Thymus (tissue), 11 donors: ENCODE data around the gene ABCA4. TPM values are rescaled to one million over a fixed set of nuclear protein-coding genes. Genes with fewer than 3 reads are reported as not detected.
"Not testable (repeated sequence)": the region's sequence is repeated elsewhere in the genome, so short reads cannot be mapped to it uniquely, and the experiment has no call there.

Experiments
- DNase-seq, 9 donors: peaks; one replicate each; pipeline ENCODE4 v3.0.0-alpha.2; 2013; ENCODE audit warnings: low spot score in 9 of 9, low read depth in 6 of 9, missing footprints in 1 of 9
- H3K27ac ChIP-seq, 2 donors: one replicate each; pipeline ENCODE4 v1.5.1; 2013; ENCODE audit warnings: control low read depth in 1 of 2, low read depth in 1 of 2, low read length in 1 of 2, mild to moderate bottlenecking in 1 of 2, moderate library complexity in 1 of 2
- H3K27me3 ChIP-seq, 2 donors: one replicate each; pipeline ENCODE4 v1.5.1; 2013; ENCODE audit warnings: low read length in 1 of 2; ENCODE audit not compliant: control insufficient read depth in 2 of 2, insufficient read depth in 1 of 2
- H3K36me3 ChIP-seq, 2 donors: one replicate each; pipeline ENCODE4 v1.5.1; 2013; ENCODE audit warnings: low read length in 1 of 2, mild to moderate bottlenecking in 1 of 2, moderate library complexity in 1 of 2; ENCODE audit not compliant: control insufficient read depth in 2 of 2, insufficient read depth in 2 of 2
- H3K4me1 ChIP-seq, 2 donors: one replicate each; pipeline ENCODE4 v1.5.1; 2013; ENCODE audit warnings: low read length in 2 of 2; ENCODE audit not compliant: control insufficient read depth in 2 of 2, insufficient read depth in 2 of 2
- H3K4me3 ChIP-seq, 2 donors: one replicate each; pipeline ENCODE4 v1.5.1; 2013; ENCODE audit warnings: low read length in 2 of 2, control low read depth in 1 of 2, mild to moderate bottlenecking in 1 of 2
- H3K9me3 ChIP-seq, 2 donors: one replicate each; pipeline ENCODE4 v1.5.1; 2013; ENCODE audit warnings: low read length in 1 of 2, mild to moderate bottlenecking in 1 of 2; ENCODE audit not compliant: control insufficient read depth in 2 of 2, insufficient read depth in 1 of 2
- WGBS: extraction: QIAGEN DNeasy Blood & Tissue Kit; methylation state at CpG from one replicate; pipeline ENCODE4 v1.1.7; 2013; 5-methylcytosine and 5-hydroxymethylcytosine counted together
- polyA plus RNA-seq: library from polyadenylated mRNA; stranded (reverse); fragments of 200-250 nt; gene quantifications from one replicate; pipeline ENCODE4 v1.2.3, GENCODE V29; 2013
- total RNA-seq: library from RNA; stranded (reverse); fragments of 120-200 nt; gene quantifications from one replicate; pipeline ENCODE4 v1.2.4, GENCODE V29; 2013
- donor health status: healthy.

Gene ABCA4
- total and polyA plus RNA-seq, 2 donors, result 0.24 to 2.0 TPM

DNA sequence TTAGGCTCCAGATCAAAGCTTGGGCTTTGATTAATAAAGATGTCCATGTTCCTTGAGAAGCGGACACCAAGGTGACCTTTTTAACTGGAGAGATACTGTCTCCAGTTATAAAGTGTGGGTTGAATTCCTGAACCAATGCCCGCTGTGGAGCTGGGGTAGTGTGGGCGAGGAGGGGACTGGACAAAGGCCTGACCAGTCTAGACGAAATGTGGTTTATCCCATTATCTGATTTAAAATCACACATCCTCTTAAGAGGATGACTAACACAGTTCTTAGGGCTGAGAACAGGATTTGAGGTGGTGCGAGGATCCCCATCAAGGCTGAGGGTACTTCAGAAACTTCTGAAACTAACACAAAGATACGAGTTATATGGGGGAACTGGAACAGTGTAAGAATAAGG, 127.2 kb downstream of the ABCA4 start:
- 92% methylated on average over 6 of the region's 6 CpGs for WGBS
- Histone ChIP-seq H3K4me3 (no peak overlapping the region), H3K27ac (no peak overlapping the region), H3K9me3 (no peaks in the 10 kb centered on the region), H3K4me1 (no peaks in the 10 kb centered on the region), H3K36me3 (no peaks in the 10 kb centered on the region), H3K27me3 (peaks cover 0 to 10% of the 10 kb centered on the region in 2 donors)
- no peak for DNase-seq

DNA sequence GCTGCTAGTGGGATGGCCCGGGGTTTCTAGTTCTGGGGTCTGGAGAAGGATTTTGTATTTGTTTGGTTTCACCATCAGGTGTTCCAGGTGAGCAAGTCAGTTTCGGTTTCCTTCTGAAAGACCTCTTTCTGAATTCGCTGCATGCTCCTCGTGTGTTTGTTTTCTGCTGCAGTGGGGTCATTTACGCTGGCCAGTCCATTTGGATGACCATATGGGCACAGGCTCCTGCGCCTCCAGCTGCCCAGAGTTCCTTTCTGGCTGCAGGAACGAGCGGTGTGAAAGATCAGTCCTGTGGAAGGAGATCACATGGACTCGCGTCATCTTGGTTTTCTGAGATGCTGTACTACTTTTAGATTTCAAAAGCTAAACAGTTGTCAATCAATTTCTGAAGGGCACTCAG, 128.0 kb downstream of the ABCA4 start:
- no peaks in the 10 kb centered on the region for H3K4me1 ChIP-seq
- no peak overlapping the region for H3K4me3 ChIP-seq
- peaks cover 0 to 10% of the 10 kb centered on the region in 2 donors for H3K27me3 ChIP-seq
- no peaks in the 10 kb centered on the region for H3K9me3 ChIP-seq
- 91% methylated on average over 10 of the region's 10 CpGs for WGBS
- DNase-seq, result no peak
- H3K36me3 ChIP-seq, result no peaks in the 10 kb centered on the region
- H3K27ac ChIP-seq, result no peak overlapping the region

DNA sequence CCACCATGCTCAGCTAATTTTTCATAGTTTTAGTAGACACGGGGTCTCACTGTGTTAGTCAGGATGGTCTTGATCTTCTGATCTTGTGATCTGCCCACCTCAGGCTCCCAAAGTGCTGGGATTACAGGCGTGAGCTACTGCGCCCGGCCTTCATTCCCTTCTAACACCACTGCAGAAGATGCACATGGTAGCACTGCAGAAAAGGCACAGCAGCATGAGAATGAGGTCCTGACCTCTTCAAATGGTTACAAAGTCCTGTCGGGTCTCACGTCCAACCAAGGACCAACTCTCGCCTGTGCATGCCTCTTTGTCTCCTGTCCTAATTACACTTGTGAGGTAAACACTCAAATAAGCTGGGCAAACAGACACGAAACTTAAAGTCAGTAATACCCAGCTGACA, 128.8 kb downstream of the ABCA4 start:
- peaks cover 0 to 10% of the 10 kb centered on the region in 2 donors for H3K27me3 ChIP-seq
- H3K4me1 ChIP-seq, result no peaks in the 10 kb centered on the region
- H3K27ac ChIP-seq, result no peak overlapping the region
- H3K4me3 ChIP-seq, result no peak overlapping the region
- no peaks in the 10 kb centered on the region for H3K36me3 ChIP-seq
- 97% methylated on average over 8 of the region's 8 CpGs for WGBS
- no peaks in the 10 kb centered on the region for H3K9me3 ChIP-seq
- DNase-seq, result no peak

DNA sequence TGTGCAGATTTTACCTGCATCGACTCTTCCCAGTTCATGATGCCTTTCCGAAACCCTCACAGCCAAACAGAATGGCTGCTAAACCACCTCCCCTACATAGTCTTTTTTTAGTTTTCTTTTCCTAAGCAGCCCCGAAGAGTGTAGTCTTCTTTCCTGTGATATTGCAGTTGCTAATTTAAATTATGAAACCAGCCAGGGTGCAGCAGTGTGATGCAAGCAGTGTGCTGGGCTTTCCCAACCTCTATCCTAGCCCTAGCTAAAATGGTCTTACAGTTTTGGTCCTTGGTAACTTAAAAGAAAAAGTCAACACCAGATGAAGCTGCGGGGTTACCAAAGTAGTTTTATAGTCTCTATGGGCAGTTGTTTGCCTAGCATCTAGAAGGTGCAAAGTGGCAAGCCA, 129.7 kb downstream of the ABCA4 start:
- 93% methylated on average over 4 of the region's 4 CpGs for WGBS
- H3K4me3 ChIP-seq, result no peak overlapping the region
- DNase-seq, result no peak
- H3K27ac ChIP-seq, result no peak overlapping the region
- peaks cover 0 to 10% of the 10 kb centered on the region in 2 donors for H3K27me3 ChIP-seq
- no peaks in the 10 kb centered on the region for H3K9me3 ChIP-seq
- H3K36me3 ChIP-seq, result no peaks in the 10 kb centered on the region
- no peaks in the 10 kb centered on the region for H3K4me1 ChIP-seq

DNA sequence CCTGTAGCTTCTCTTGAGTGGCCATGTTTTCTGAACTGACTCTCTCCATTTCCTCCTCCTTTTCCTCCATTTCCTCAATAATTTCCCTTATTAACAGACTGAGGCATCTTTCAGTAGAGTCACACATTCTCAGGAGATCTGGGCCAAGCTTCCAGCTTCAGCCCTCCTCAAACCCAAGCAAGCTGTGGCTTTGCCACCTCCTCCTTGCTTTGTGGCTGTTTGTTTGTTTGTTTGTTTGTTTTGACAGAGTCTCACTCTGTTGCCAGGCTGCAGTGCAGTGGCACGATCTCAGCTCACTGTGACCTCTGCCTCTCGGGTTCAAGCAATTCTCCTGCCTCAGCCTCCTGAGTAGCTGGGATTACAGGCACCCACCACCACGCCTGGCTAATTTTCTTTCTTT, 130.5 kb downstream of the ABCA4 start:
- not testable (repeated sequence) for H3K36me3 ChIP-seq, H3K4me3 ChIP-seq, H3K4me1 ChIP-seq, H3K9me3 ChIP-seq, DNase-seq, H3K27ac ChIP-seq, H3K27me3 ChIP-seq
- WGBS, result 91% methylated on average over 3 of the region's 3 CpGs

DNA sequence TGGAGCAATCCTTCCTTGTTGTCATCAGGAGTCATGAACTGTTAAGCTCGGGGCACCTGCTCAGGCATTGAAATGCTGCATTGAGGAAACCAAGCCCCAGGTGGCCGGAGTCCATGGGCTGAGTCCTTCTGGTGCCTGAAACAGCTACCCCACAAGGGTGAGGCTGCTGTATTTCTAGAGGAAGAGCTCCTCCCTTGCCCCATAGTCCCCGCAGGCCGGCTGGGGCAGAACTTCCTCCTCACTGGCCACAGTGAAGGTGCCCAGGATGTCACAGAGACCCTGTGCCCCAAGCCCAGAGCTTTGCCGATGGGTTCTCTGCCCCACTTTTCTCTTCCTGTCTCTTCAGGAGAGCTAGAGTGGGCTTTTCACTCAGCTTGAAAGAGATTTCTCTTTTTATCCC, 130.9 kb downstream of the ABCA4 start:
- WGBS, result 82% methylated on average over 5 of the region's 5 CpGs
- no peak for DNase-seq
- Histone ChIP-seq H3K36me3 (no peaks in the 10 kb centered on the region), H3K4me1 (no peaks in the 10 kb centered on the region), H3K27me3 (peaks cover 0 to 8% of the 10 kb centered on the region in 2 donors), H3K27ac (no peak overlapping the region), H3K9me3 (no peaks in the 10 kb centered on the region), H3K4me3 (no peak overlapping the region)

DNA sequence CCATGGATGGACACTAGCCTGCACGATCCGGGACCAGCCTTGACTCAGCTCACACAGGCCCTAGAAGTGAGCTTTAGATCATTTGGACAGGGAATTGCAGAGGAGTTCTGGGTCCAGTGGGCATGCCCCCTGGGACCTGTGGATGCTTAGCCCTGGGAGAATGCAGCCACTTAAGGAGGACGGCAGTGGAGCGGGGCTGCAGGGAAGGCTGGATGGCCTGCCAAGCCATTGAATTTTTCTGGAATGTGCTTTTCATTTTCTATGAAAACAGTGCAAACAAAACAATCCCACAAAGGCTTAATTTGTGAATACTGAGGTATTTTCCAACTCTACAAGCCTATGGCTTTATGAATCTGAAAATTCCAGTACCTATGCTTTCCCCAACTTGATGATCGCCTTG, 131.3 kb downstream of the ABCA4 start:
- 96% methylated on average over 5 of the region's 5 CpGs for WGBS
- H3K4me1 ChIP-seq, result no peaks in the 10 kb centered on the region
- H3K9me3 ChIP-seq, result no peaks in the 10 kb centered on the region
- DNase-seq, result no peak
- H3K4me3 ChIP-seq, result no peak overlapping the region
- no peaks in the 10 kb centered on the region for H3K36me3 ChIP-seq
- H3K27me3 ChIP-seq, result peaks cover 0 to 8% of the 10 kb centered on the region in 2 donors
- no peak overlapping the region for H3K27ac ChIP-seq

DNA sequence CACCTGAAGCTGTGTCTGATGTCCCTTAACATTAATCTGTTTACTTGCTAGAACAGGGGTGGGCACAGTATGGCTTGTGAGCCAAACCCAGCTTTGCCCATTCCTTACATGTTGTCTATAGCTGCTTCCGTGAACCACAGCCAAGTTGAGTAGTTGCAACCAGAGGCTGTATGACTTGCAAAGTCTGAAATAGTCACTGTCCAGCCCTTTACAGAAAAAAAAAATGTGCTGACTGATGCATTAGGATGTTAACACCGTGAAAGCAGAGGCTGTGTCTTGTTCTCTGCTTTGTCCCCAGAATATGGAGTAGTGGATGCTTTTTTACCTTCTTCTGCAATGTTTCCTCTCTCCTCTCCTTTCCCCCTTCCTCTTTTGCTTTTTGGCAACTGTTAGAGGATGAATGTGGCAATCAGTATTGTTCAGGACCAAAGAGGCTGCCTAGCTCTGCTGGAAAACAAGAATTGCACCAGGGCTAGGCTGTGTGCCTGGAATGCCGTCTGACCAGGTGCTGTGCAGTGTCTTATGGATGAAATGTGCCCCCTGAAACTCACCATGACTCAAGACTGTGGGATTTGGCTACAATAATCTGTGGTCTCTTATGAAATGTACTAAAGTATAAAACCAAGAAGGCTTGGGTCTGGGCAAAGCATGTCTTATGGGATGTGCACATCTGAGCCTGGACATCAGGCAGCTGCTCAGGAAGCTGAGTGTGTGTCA, 132.2 kb downstream of the ABCA4 start:
- no peak overlapping the region for H3K4me3 ChIP-seq
- no peaks in the 10 kb centered on the region for H3K4me1 ChIP-seq
- no peaks in the 10 kb centered on the region for H3K36me3 ChIP-seq
- WGBS, result 87% methylated on average over 3 of the region's 3 CpGs
- no peaks in the 10 kb centered on the region for H3K9me3 ChIP-seq
- no peak for DNase-seq
- H3K27me3 ChIP-seq, result peaks cover 0 to 8% of the 10 kb centered on the region in 2 donors
- peak overlapping the region in 1 of 2 donors; percentile 20 for H3K27ac ChIP-seq

DNA sequence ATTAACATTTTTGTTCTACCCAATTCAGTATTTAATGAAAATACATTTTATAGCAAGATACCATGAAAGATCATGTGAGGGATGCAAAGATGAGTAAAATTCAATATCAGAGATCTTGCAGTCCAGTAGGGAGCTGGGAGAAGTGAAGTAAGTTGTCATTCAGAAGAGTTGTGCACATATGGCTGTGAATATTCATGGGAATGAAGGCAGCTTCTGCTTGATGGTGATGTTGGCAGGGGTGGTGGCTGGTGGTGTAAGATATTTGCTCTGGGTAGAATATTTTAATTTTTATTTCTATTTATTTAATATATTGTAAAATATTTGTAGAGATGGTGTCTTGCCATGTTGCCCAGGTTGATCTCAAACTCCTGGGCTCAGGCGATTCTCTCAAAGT, 139.7 kb downstream of the ABCA4 start:
- Histone ChIP-seq H3K4me3 (no peak overlapping the region), H3K4me1 (no peaks in the 10 kb centered on the region), H3K9me3 (no peaks in the 10 kb centered on the region), H3K27me3 (no peaks in the 10 kb centered on the region), H3K27ac (no peak overlapping the region), H3K36me3 (no peaks in the 10 kb centered on the region)
- 97% methylated on average over 1 of the region's 1 CpG for WGBS
- no peak for DNase-seq
